ENCODE data around the gene PSG6.
"Not testable (repeated sequence)": the region's sequence is repeated elsewhere in the genome, so short reads cannot be mapped to it uniquely, and the experiment has no call there.

Gene PSG6

DNA sequence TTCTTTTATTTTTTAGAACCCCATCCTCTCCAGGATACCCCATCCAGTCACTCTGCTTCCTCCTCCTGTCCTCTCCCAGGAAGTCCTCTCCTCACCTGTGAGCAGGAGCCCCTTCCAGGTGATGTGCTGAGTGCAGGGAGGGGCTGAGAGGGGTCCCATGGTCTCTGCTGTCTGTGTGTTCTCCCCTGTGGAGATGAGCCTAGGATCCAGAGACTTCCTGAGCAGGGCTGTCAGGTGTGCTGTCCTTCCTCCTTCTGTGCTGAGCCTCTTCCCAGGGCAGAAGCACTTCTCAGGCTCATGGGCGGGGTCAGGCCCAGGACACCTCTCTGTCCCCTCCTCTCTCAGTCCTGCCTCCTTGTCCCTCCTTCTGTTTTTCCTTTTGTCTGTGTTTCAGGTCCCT is at the start of gene PSG6:
Gene PSG6, minus strand, starts transcription at position 261 of the 400 bp plus-strand sequence. Its CDS starts 102 bp downstream, at position 159.
- DNase-seq (ENCODE audit: low spot score): not testable (repeated sequence)

DNA sequence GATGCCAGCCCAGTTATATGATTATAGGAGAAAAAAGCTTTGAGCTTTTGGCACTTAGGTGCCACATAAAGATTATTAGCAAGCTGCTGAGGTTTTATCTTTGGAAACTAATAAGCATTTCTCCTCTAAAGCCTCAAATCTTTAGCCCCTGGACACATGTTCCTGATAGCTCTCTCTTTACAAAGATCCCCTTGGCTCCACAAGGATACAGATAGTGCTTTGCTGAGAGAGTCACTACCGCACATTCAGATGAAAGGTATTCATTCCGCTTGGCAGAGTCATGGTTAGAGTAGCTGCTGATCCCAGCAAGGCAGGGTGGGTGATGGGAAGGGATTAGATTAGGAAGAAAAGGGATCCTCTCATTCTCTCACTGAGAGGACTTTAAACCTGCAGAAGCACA is 47.5 kb upstream of the PSG6 start:
- no peak for DNase-seq (ENCODE audit: low spot score)

- DNase-seq (ENCODE audit: low spot score): no peak
Measured at GRCh38 chr19:42961119-42961518, 43.4 kb upstream of the PSG6 start.

GRCh38 chr19:42952126-42952525 is 34.4 kb upstream of the PSG6 start:
- DNase-seq (ENCODE audit: low spot score): not testable (repeated sequence)

GRCh38 chr19:42951476-42951875 is 33.8 kb upstream of the PSG6 start:
- DNase-seq (ENCODE audit: low spot score): not testable (repeated sequence)

DNA sequence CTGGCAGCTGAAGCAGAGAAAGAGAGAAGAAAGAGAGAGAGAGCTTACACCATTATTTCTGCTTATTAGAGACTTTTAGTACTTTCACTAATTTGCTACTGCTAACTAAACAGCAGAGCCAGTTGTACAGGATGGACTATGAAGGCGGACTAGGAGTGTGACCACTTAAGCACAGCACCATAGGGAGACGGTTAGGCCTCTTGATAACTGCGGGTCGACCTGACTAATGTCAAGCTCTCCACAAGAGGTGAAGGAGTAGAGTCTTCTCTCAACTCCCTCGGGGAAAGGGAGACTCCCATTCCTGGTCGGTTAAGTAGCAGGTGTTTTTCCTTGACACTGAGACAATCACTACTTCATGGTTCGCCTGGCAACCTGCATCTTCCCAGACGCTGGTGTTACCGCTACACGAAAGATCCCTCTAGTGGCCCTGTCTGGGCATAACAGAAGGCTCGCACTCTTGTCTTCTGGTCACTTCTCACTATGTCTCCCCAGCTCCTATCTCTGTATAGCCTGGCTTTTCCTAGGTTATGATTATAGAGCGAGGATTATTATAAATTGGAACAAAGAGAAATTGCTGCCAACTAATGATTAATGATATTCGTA is 24.6 kb upstream of the PSG6 start:
- no peak for DNase-seq (ENCODE audit: low spot score)

- DNase-seq (ENCODE audit: low spot score): not testable (repeated sequence)
Measured at GRCh38 chr19:42937107-42937506, 19.4 kb upstream of the PSG6 start, which contains the start of gene PSG7. Gene PSG7, minus strand, starts transcription at chr19:42937207. Its CDS starts 131 bp downstream, at chr19:42937076.

- not testable (repeated sequence) for DNase-seq (ENCODE audit: low spot score)
Measured at GRCh38 chr19:42934726-42935125, 17.0 kb upstream of the PSG6 start.

DNA sequence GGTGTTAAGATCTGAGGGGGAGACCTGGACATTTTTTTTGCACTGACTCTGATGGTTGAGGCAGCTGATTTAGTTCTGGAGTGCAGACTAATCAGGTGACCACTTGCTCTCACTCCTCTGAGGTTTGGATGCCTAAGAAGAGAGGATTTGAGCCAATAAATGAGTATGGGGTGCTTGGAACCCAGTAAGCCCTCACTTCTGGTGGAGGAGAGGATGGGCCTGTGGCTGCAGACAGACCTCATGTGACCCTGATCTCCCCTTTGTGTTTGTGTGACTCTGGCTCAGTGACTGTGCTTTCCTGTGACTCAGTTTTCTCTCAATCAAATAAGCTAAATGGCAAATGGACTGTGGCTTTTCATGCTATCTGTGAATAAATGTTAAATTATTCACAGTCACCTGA is 16.5 kb upstream of the PSG6 start:
- DNase-seq (ENCODE audit: low spot score): not testable (repeated sequence)

DNA sequence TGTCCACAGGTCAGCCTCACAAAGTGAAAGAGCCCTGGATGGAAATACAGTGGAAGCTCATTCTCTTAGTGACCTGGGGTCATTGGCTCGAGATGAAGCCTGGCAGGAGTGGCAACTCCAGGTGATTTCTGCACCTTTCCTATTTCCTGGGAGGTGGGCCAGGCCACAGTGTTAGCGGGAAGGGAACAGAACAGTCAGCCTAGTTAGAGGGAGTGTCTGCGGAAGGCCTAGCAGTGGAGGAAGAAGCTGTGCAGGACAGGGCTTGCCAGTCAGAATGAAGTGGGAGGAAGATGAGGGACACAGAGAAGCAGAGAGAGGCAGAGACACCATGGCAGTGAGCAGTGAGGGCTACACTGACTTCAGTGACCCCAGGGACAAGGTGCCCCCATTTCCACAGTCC is 15.7 kb upstream of the PSG6 start:
- not testable (repeated sequence) for DNase-seq (ENCODE audit: low spot score)

GRCh38 chr19:42932485-42933101 is 14.9 kb upstream of the PSG6 start:
- DNase-seq (ENCODE audit: low spot score): not testable (repeated sequence)

- DNase-seq (ENCODE audit: low spot score): not testable (repeated sequence)
Measured at GRCh38 chr19:42930214-42930613, 12.5 kb upstream of the PSG6 start.

DNA sequence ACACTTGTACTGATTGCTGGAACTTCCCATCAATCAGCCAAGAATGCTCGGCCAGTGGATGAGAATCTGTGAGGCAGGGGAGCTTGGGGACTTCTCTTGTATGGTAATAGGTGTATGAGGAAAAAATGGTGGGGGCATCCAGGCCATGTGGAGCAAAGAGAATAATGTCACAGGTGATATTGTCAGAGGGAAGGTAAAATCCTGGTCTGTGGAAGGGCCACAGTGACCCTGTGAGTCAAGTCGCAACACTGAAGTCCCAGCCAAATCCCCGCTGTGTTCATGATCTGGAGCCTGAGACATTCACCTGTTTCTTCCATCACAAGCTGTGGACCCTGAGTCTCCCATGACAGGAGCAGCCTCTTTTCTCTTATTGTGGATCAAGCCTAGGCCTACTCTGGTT is 11.2 kb upstream of the PSG6 start:
- DNase-seq (ENCODE audit: low spot score): no peak

- no peak for DNase-seq (ENCODE audit: low spot score)
Measured at GRCh38 chr19:42926781-42927180, 9.1 kb upstream of the PSG6 start.

DNA sequence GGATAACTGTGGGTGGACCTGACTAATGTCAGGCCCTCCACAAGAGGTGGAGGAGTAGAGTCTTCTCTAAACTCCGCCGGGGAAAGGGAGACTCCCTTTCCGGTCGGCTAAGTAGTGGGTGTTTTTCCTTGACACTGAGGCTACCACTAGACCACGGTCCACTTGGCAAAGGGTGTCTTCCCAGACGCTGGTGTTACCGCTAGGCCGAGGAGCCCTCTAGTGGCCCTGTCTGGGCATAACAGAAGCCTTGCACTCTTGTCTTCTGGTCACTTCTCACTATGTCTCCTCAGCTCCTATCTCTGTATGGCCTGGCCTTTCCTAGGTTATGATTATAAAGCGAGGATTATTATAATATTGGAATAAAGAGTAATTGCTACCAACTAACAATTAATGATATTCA is 5.4 kb upstream of the PSG6 start:
- DNase-seq (ENCODE audit: low spot score): peak; percentile 8

DNA sequence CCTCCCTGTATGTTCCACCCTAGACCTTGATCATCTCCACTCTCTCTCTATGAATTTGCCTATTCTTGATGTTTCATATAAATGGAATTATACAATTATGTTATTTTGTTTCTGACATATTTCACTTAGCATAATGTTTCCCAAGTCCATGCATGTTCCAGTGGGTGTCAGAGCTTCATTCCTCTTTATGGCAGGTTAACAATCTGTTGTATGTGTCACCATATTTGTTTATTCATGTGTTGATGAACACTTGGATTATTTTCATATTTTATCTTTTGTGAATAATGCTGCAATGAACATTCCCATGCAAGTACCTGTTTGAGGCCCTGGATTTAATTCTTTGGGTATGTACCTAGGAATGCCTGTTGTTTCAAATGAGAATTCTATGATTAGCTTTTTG is 3.3 kb upstream of the PSG6 start:
- DNase-seq (ENCODE audit: low spot score): not testable (repeated sequence)

DNA sequence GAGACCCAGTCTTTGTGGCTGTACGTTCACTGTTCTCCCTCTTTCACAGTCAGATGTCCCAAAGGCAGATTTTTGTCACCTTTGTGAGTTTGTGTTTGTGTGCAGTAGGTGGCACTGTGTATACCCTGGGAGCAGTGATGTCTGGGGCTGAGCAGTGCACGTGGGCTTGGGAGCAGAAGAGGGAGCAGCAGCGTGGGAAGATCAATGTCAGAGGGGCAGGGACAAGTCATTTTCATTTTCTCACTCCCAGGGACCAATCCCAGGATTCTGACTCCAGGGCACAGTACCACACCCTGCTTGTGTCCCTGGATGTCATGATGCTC is 2.0 kb upstream of the PSG6 start:
- no peak for DNase-seq (ENCODE audit: low spot score)

DNA sequence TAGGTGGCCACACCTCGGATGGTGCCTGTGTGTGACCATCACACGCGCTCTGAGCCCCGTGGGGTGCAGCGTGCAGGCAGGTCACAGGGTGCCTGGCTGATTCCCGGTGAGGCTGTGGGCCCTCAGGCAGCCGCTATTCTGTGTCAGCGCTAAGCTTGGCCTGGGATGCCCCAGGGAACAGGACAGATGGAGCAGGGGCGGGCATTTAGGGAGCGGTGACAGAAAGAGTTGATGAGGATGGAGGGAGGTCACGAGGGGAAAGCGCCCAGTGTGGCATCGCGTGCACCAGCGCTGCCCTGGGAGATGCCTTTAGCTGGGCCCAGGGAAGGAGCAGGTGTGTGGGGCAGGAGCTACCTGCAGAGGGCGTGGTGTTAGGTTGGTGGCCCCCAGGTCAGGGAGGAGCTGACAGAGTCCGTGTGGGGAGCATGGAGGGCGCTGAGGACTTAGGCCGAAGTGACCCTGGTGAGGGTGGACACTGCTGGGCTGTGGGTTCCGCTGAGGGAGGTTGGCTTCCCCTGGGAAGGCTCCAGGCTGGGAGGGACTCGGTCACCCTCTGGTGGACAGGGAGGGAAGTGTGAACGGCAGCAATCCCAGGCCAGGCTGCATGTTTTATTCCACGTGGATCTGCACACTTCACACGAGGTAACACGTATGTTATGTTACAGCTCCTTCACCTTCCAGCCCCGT is 1.5 kb upstream of the PSG6 start:
- peak; percentile 15 for DNase-seq (ENCODE audit: low spot score)

GRCh38 chr19:42918377-42919069 is 829 bp upstream of the PSG6 start:
- DNase-seq (ENCODE audit: low spot score): not testable (repeated sequence)

GRCh38 chr19:42916931-42917330 is 763 bp downstream of the PSG6 start:
- DNase-seq (ENCODE audit: low spot score): not testable (repeated sequence)

DNA sequence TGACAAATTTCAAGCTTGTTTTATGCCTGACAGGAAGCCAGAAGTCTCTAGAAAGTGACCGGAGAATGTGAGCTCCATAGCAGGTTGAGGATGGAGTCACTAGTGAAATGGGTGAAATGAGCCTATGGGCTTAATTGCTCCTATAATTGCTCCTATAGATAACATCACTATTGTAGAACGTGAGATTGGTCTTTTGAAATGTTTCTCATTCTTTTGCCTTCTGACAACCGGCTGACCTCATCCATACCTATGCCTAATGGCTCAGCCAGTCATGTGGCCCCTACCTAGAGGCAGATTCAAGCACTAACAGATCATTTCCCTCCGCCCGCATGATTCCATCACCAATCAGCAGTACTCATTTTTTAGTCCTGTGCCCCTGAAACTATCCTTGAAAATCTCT is 4.2 kb downstream of the PSG6 start:
- not testable (repeated sequence) for DNase-seq (ENCODE audit: low spot score)

DNA sequence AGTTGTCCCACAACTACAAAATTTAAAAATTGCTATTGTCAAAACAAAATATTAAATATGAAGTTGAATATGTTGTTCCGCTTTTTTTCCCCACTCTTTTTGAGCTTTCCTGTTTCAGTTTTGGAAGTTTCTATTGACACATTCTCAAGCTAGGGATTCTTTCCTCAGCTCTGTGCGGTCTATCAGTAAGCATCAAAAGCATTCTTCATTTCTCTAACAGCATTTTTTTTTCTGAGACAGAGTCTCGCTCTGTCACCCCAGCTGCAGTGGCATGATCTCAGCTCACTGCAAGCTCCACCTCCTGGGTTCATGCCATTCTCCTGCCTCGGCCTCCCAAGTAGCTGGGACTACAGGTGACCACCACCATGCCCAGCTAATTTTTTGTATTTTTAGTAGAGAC is 4.8 kb downstream of the PSG6 start:
- DNase-seq (ENCODE audit: low spot score): not testable (repeated sequence)

GRCh38 chr19:42911731-42912130 is 6.0 kb downstream of the PSG6 start:
- not testable (repeated sequence) for DNase-seq (ENCODE audit: low spot score)

Measured in HuH-7 (cell line).